ENCODE measurements around the gene KIFBP. TPM values are rescaled to one million over a fixed set of nuclear protein-coding genes. Genes with fewer than 3 reads are reported as not detected.
"Not testable (repeated sequence)": the region's sequence is repeated elsewhere in the genome, so short reads cannot be mapped to it uniquely, and the experiment has no call there.

Gene KIFBP
- total RNA-seq (10 to 100 TPM; 21.2 to 29.2 (median 26.7) TPM), polyA plus RNA-seq (10 to 100 TPM; 15.7 to 59.2 TPM)
- long read RNA-seq, donor 1, transcript KIF1BP-201 (7 exons, 2,544 nt) = major isoform, 140 of 154 reads
- long read RNA-seq, donor 1, partial matches to known transcripts = 2 of 154 reads
- long read RNA-seq, donor 1, other reads (novel, unspliced or antisense) = 9 of 154 reads
- long read RNA-seq, donor 2, transcript KIF1BP-201 (7 exons, 2,544 nt) = major isoform, 25 of 28 reads
- long read RNA-seq, donor 2, partial matches to known transcripts = 0 of 28 reads
- long read RNA-seq, donor 2, other reads (novel, unspliced or antisense) = 0 of 28 reads
- long read RNA-seq, donor 3, transcript KIF1BP-201 (7 exons, 2,544 nt) = major isoform, 39 of 46 reads
- long read RNA-seq, donor 3, partial matches to known transcripts = 3 of 46 reads
- long read RNA-seq, donor 3, other reads (novel, unspliced or antisense) = 4 of 46 reads

- TF ChIP-seq CTCF (IDR thresholded peaks at IDR 0.05) = peak in 2 of 3 donors; percentile 57 to 63
- TF ChIP-seq EP300 (IDR thresholded peaks at IDR 0.05) = peak; percentile 20
- TF ChIP-seq POLR2A (IDR thresholded peaks at IDR 0.05) = peak; percentile 80
- Histone ChIP-seq H3K27ac (peak within 1 kb of the TSS; percentile 75 to 77), H3K9me3 (no peaks in the 10 kb centered on the region), H3K4me3 (peak within 1 kb of the TSS; percentile 69), H3K27me3 (no peaks in the 10 kb centered on the region), H3K4me1 (ENCODE audit: insufficient read depth) (peaks cover 12% of the 10 kb centered on the region), H3K36me3 (no peaks in the 10 kb centered on the region)
- peak; percentile 86 to 94 (median 89) for DNase-seq
- intact Hi-C loops (cut with DNase I) = no loop called here
- 0% methylated on average over 53 to 62 of the region's 62 CpGs for WGBS, 3 donors
Measured at GRCh38 chr10:68988530-68989316, at the start of gene KIFBP. Gene KIFBP (plus strand): TSS chr10:68988803. CDS start chr10:68988833, 30 bp downstream.

DNA sequence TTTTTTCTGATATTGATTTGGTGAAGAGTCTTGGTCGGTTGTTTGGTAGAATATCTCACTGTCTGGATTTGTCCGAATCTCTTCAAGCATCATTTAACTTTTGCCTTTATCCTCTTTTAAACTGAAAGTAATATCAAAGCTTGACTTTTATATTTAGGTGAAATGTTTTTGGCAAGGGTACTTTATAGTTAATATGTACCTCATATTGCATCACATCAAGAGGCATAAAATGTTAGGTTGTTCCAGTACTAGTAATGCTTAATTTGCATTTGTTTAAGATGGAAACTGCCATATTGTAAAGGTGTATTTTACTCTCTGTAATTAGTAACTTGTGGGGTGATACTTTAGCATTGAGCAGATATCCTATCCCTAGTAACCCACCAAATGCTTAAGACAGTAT is 49.7 kb upstream of the KIFBP start:
- no peaks in the 10 kb centered on the region for H3K4me1 ChIP-seq (ENCODE audit: insufficient read depth)
- no peak overlapping the region for H3K27ac ChIP-seq
- WGBS, 3 donors = 92 to 96% (median 93%) methylated on average over 2 of the region's 2 CpGs
- no peaks in the 10 kb centered on the region for H3K36me3 ChIP-seq
- H3K9me3 ChIP-seq = no peaks in the 10 kb centered on the region
- no peaks in the 10 kb centered on the region for H3K27me3 ChIP-seq
- TF ChIP-seq EP300 (IDR thresholded peaks at IDR 0.05) = no peak
- TF ChIP-seq POLR2A (IDR thresholded peaks at IDR 0.05) = no peak
- no peak for TF ChIP-seq CTCF (IDR thresholded peaks at IDR 0.05)
- DNase-seq = no peak
- intact Hi-C loops (cut with DNase I) = no loop called here
- H3K4me3 ChIP-seq = no peak overlapping the region

DNA sequence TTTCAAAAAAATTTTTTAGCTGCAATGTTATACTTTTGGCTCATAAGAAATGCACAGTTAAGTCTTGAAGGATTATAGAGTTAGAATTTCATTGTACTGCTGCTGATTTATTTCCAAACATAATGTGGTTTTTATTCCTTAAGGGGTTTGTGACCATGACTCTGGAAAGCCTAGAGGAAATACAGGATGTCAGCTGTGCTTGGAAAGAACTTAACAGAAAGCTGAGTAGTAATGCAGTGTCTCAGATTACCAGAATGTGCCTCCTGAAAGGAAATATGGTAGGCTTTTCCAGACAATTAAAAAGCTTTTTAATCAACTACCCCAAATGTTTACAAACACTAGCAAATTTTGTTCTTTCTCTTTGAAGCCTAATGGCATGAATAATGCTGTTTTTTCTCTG is 47.7 kb upstream of the KIFBP start:
- H3K27ac ChIP-seq = not testable (repeated sequence)

DNA sequence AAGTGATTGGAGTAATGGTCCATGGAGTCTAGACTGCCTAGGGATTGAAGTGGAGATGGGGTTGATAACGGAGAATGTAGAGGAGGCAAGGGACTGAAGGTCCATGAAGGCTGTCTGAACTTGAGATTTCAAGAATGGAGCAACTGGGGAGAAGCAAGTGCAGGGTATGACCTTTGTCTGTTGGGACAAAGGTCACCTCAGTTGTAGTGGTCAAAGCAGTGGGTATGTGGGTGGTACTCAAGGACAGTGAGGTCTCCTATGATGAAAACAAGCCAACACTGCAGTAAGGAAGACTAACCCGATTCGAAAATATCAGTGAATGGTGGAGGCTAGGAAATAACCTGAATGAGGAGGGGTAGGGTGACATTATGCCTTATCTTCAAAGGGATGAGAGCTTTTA is 38.0 kb upstream of the KIFBP start:
- Histone ChIP-seq H3K4me3 (no peak overlapping the region), H3K9me3 (no peaks in the 10 kb centered on the region), H3K27me3 (no peaks in the 10 kb centered on the region), H3K4me1 (ENCODE audit: insufficient read depth) (peaks cover 2% of the 10 kb centered on the region), H3K27ac (no peak overlapping the region), H3K36me3 (no peaks in the 10 kb centered on the region)
- DNase-seq = no peak
- TF ChIP-seq POLR2A (IDR thresholded peaks at IDR 0.05) (no peak), EP300 (IDR thresholded peaks at IDR 0.05) (no peak), CTCF (IDR thresholded peaks at IDR 0.05) (no peak)
- WGBS, 3 donors = 87 to 90% (median 88%) methylated on average over 3 of the region's 3 CpGs
- intact Hi-C loops (cut with DNase I) = no loop called here

More for the DNA sequence above, 47.7 kb upstream of the KIFBP start:
- H3K9me3 ChIP-seq; intact Hi-C loops (cut with DNase I); H3K4me1 ChIP-seq (ENCODE audit: insufficient read depth); H3K4me3 ChIP-seq; H3K36me3 ChIP-seq; DNase-seq; H3K27me3 ChIP-seq: not testable (repeated sequence)
